K562 (cell line): ENCODE data around the gene PAQR7. TPM values are rescaled to one million over a fixed set of nuclear protein-coding genes. Genes with fewer than 3 reads are reported as not detected.

Experiments
- AFF4 ChIP-seq: sonication (generic); formaldehyde crosslinking; IDR thresholded peaks from 2 replicates; pipeline ENCODE4 v1.8.0; 2023; ENCODE audit warnings: mild to moderate bottlenecking, missing genetic modification reagents
- ARID1B ChIP-seq: fragments of 450-650 bp; IDR thresholded peaks from 2 replicates; pipeline ENCODE4 v1.6.1; 2016; ENCODE audit warnings: antibody characterized with exemption, mild to moderate bottlenecking, inconsistent platforms
- CGGBP1 ChIP-seq: fragments of 250-450 bp; sonication (Bioruptor Pico); IDR thresholded peaks from 2 replicates; pipeline ENCODE4 v1.9.0; 2021; ENCODE audit warnings: mild to moderate bottlenecking
- HIVEP1 ChIP-seq: fragments of 250-450 bp; sonication (Bioruptor Pico); IDR thresholded peaks from 2 replicates; pipeline ENCODE4 v1.4.0; 2020; ENCODE audit warnings: mild to moderate bottlenecking
- HNRNPK ChIP-seq: fragments of 200-400 bp; formaldehyde crosslinking; IDR thresholded peaks from one replicate; pipeline ENCODE4 v1.6.1; 2018; ENCODE audit warnings: mild to moderate bottlenecking, low read depth, low read length; ENCODE audit not compliant: poor library complexity, severe bottlenecking
- HSF4 ChIP-seq: fragments of 250-450 bp; sonication (Bioruptor Pico); IDR thresholded peaks from 2 replicates; pipeline ENCODE4 v2.1.2; 2022; ENCODE audit warnings: mild to moderate bottlenecking, moderate library complexity, borderline replicate concordance
- MCM2 ChIP-seq: fragments of 450-650 bp; IDR thresholded peaks from 2 replicates; pipeline ENCODE4 v1.6.1; 2017; ENCODE audit warnings: low read depth, mild to moderate bottlenecking
- POLR3G ChIP-seq: IDR thresholded peaks from 2 replicates; pipeline ENCODE4 v1.6.1; 2011; ENCODE audit not compliant: insufficient read length, insufficient replicate concordance; ENCODE audit errors: extremely low read depth
- RBM34 ChIP-seq: fragments of 200-400 bp; formaldehyde crosslinking; IDR thresholded peaks from 2 replicates; pipeline ENCODE4 v1.6.1; 2018; ENCODE audit warnings: low read length, borderline replicate concordance; ENCODE audit not compliant: insufficient read depth
- SAFB ChIP-seq: fragments of 200-400 bp; formaldehyde crosslinking; IDR thresholded peaks from 2 replicates; pipeline ENCODE4 v1.6.1; 2017; ENCODE audit warnings: low read depth, low read length, borderline replicate concordance
- SETDB1 ChIP-seq: IDR thresholded peaks from one replicate; pipeline ENCODE4 v1.6.1; 2012; ENCODE audit warnings: low read length, control low read depth, inconsistent platforms
- TAL1 ChIP-seq: fragments of 450-650 bp; IDR thresholded peaks from 2 replicates; pipeline ENCODE4 v1.6.1; 2016; ENCODE audit warnings: mild to moderate bottlenecking
- TEAD2 ChIP-seq: fragments of 450-650 bp; IDR thresholded peaks from 2 replicates; pipeline ENCODE4 v1.6.1; 2016; ENCODE audit warnings: missing genetic modification characterization, control low read depth, missing compliant biosample characterization
- TFE3 ChIP-seq: fragments of 450-650 bp; formaldehyde crosslinking; IDR thresholded peaks from 2 replicates; pipeline ENCODE4 v1.4.0; 2020; ENCODE audit warnings: mild to moderate bottlenecking, mixed read lengths
- TRIM28 ChIP-seq: fragments of 450-650 bp; IDR thresholded peaks from 2 replicates; pipeline ENCODE4 v1.6.1; 2017
- VEZF1 ChIP-seq: fragments of 200-800 bp; sonication (Bioruptor generic); IDR thresholded peaks from 2 replicates; pipeline ENCODE4 v1.6.1; 2017; ENCODE audit warnings: missing genetic modification characterization, missing compliant biosample characterization
- ZC3H11A ChIP-seq: IDR thresholded peaks from 2 replicates; pipeline ENCODE4 v1.6.1; 2012; ENCODE audit warnings: low read depth, low read length, improper control_type of control experiment
- ZNF280B ChIP-seq: fragments of 250-450 bp; sonication (Bioruptor Pico); IDR thresholded peaks from 2 replicates; pipeline ENCODE4 v1.5.1; 2021; ENCODE audit warnings: mild to moderate bottlenecking
- ZNF778 ChIP-seq: fragments of 450-650 bp; formaldehyde crosslinking; IDR thresholded peaks from 2 replicates; pipeline ENCODE4 v1.4.0; 2020; ENCODE audit warnings: mild to moderate bottlenecking, moderate library complexity
- polyA plus RNA-seq, 8 experiments: library from polyadenylated mRNA; depleted of rRNA in 4 of 8; stranded (reverse) in 5 of 8; unstranded in 3 of 8; fragments of >200 nt; fragmentation: Nextera tagmentation in 2 of 8; fragmentation: Illumina TruSeq in 1 of 8; extraction: Ambion mirVana in 2 of 8; extraction: Trizol in 1 of 8; gene quantifications; 2 replicates each; pipeline versions ENCODE4 v1.2.1 to v1.2.3, GENCODE V29; 2011 to 2014; ENCODE audit warnings: inconsistent platforms in 1 of 8, missing spikeins in 1 of 8
- total RNA-seq, 7 experiments: library from RNA; depleted of rRNA in 6 of 7; stranded (reverse); fragments of >200 nt in 6 of 7; fragmentation: Illumina TruSeq in 2 of 7; extraction: Trizol in 2 of 7; gene quantifications; 2 replicates each; pipeline versions ENCODE4 v1.2.1 to v1.2.3, GENCODE V29; 2011 to 2021; ENCODE audit warnings: low replicate concordance in 1 of 7

PAQR7 gene
- total and polyA plus RNA-seq, 9 of the 15 experiments (the other 6 are each of a cell fraction or from before 2014, with no cell fraction given) = 1.1 to 5.2 (median 2.6) TPM

- TF ChIP-seq HSF4 (CRISPR knock-in tag) (no peak), ZNF778 (CRISPR knock-in tag) (no peak), TRIM28 (no peak; the same call in 1 of the 2 replicates), HIVEP1 (CRISPR knock-in tag) (no peak), TEAD2 (no peak), ZC3H11A (no peak), HNRNPK (no peak), AFF4 (CRISPR knock-in tag) (peak; percentile 46), VEZF1 (CRISPR knock-in tag) (peak; percentile 96), CGGBP1 (CRISPR knock-in tag) (no peak), SETDB1 (no peak), TAL1 (0 out of 2 replicates have a peak, but pooled peaks have one; percentile 3), ZNF280B (no peak), SAFB (0 out of 2 replicates have a peak, but pooled peaks have one; percentile 14), POLR3G (no peak), TFE3 (CRISPR knock-in tag) (no peak), ARID1B (peak; percentile 53), MCM2 (no peak), RBM34 (no peak)
Measured at GRCh38 chr1:25875154-25875855, at the start of gene PAQR7 (continued).
